ENCODE measurements around the gene NCKAP5L.

NCKAP5L gene

GRCh38 chr12:49868449-49868848, 40.2 kb upstream of the NCKAP5L start:
- no peak for DNase-seq (ENCODE audit: low spot score)
- TF ChIP-seq, protein P1, sequence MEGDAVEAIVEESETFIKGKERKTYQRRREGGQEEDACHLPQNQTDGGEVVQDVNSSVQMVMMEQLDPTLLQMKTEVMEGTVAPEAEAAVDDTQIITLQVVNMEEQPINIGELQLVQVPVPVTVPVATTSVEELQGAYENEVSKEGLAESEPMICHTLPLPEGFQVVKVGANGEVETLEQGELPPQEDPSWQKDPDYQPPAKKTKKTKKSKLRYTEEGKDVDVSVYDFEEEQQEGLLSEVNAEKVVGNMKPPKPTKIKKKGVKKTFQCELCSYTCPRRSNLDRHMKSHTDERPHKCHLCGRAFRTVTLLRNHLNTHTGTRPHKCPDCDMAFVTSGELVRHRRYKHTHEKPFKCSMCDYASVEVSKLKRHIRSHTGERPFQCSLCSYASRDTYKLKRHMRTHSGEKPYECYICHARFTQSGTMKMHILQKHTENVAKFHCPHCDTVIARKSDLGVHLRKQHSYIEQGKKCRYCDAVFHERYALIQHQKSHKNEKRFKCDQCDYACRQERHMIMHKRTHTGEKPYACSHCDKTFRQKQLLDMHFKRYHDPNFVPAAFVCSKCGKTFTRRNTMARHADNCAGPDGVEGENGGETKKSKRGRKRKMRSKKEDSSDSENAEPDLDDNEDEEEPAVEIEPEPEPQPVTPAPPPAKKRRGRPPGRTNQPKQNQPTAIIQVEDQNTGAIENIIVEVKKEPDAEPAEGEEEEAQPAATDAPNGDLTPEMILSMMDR (IDR thresholded peaks at IDR 0.05; ENCODE audit: extremely low read depth, missing control alignments), result no peak

DNA sequence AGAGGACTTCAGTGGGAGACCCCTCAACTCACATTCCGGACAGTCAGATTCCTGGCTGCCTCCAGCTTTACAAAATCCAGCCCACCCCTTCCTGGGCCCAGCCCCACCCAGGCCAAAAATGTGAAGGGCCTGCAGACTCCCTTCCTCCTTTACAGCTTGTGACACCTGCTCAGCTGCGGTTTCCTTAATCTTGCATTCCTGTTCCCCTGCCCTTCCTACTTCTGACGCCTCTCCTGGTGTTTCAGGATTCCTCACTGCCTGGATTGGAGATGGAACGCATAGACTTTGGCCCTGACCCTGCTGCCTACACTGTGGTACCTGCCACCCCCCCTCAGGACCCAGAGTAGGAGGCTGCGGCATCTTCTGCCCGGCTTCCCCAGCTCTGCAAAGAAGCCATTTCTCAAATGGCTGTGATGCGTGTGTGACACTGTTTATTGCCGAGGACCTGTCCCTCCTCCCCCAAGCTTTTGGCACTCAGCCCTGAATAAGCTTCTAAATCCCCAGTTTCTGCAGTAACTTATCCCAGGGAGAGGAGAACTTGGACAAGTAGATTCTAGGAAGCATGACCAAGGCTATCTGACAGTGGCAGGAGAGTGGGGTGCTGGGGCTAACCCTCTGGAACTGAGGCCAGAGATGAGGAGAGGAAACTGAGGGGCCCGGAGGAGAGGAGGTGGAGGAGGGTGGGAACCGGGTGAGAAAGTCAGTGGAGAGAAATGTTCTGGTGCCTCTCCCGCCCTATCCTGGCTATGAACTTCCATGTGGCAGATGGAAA, 39.5 kb upstream of the NCKAP5L start:
- DNase-seq (ENCODE audit: low spot score), result no peak
- TF ChIP-seq, protein P1 (IDR thresholded peaks at IDR 0.05; ENCODE audit: extremely low read depth, missing control alignments), result no peak

DNA sequence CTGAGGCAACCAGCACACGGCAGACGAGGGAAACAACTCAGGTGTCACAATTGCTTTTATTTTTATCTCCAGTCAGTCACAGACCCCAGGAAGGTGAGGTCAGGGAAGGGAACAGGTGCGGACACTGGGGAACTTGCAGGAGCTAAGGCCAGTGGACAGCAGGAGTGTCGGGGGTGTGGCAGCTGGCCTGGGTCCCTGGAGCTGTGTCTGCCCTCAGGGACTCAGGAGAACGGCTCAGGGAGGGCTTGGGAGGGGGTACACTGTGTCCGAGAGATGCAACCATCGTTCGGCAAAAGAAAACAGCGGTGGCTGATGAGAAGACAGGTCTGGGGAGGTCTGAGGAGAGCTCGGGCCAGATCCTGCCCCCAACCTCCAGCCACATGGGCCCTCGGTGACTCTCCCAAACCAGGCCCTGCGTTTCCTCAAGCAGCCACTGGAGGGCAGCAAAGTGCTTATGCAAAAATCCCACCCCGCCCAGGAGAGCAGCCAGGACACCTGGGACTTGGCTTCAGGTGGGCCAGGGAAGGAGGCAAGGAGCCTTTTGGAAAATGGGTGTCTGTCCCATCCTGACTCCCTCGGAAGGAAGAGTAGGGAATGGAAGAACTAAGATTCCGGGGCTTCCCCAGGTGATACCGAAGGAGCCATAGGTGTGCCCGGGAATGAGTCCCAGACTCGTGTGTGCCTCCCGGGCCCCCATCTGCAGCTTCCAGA, 38.8 kb upstream of the NCKAP5L start:
- TF ChIP-seq, protein P1 (IDR thresholded peaks at IDR 0.05; ENCODE audit: extremely low read depth, missing control alignments), result peak; percentile 97
- DNase-seq (ENCODE audit: low spot score), result peak; percentile 92

GRCh38 chr12:49865782-49866135, 37.5 kb upstream of the NCKAP5L start:
- TF ChIP-seq, protein P1 (IDR thresholded peaks at IDR 0.05; ENCODE audit: extremely low read depth, missing control alignments), result no peak
- DNase-seq (ENCODE audit: low spot score), result no peak

DNA sequence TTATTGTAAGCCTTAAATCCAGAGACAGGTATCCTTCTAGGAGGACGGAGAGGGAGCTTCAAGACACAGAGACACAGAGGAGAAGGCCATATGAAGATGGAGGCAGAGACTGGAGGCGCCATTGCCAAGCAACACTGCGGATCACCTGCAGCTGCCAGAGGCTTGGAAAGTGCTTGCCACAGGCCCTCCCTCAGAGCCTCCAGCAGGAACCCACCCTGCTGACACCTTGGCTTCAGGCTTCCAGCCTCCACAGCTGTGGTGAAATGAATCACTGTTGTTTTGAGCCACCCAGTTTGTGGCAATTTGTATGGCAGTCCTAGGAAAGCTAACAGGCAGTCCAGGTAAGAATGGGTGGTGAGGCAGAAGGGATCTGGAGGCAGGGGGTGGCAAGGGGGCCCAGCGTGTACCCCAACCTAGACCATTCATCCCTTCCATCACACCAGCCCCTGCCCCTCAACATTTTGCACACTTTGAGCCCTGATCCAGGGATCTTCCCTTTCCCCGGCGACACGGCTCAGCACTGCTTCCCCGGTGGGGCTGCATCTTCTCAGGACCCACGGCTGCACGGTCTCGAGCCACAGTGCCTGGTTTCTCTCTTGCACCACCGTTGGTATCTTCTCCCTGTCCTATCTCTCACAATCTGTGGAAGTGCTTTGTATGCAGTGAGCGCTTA, 37.0 kb upstream of the NCKAP5L start:
- TF ChIP-seq, protein P1 (IDR thresholded peaks at IDR 0.05; ENCODE audit: extremely low read depth, missing control alignments), result no peak
- no peak for DNase-seq (ENCODE audit: low spot score)

GRCh38 chr12:49864798-49865090, 36.5 kb upstream of the NCKAP5L start:
- no peak for DNase-seq (ENCODE audit: low spot score)
- TF ChIP-seq, protein P1 (IDR thresholded peaks at IDR 0.05; ENCODE audit: extremely low read depth, missing control alignments), result no peak
